B cell (primary cell): Measurements from ENCODE around the gene MAVS. TPM values are rescaled to one million over a fixed set of nuclear protein-coding genes. Genes with fewer than 3 reads are reported as not detected.
A peak's percentile ranks its signal among the peaks of the same experiment; 100 is the strongest.

Experiments
- ATAC-seq: fragments of 200-7000 bp; cut with Tn5 transposase; one replicate; pipeline ENCODE4 v1.10.0; 2021; ENCODE audit warnings: low read depth, mild to moderate bottlenecking, moderate number of reproducible peaks, moderate library complexity
- CTCF ChIA-PET: fragments of 350-600 bp; sonication (Branson Sonifier 250); formaldehyde crosslinking; loops from one replicate; lab custom pipeline; 2021; ENCODE audit warnings: antibody characterized with exemption, inconsistent platforms; lab: Charles Lee
- POLR2A ChIA-PET: fragments of 350-600 bp; sonication (Branson Sonifier 250); formaldehyde crosslinking; loops from one replicate; lab custom pipeline; 2021; ENCODE audit warnings: antibody characterized with exemption; lab: Charles Lee
- DNase-seq: peaks from one replicate; pipeline ENCODE4 v3.0.0; 2013
- H2AFZ ChIP-seq: 2 replicates; pipeline ENCODE4 v1.6.1; 2012; ENCODE audit warnings: mild to moderate bottlenecking, low read depth, low read length; ENCODE audit not compliant: insufficient read depth, poor library complexity, severe bottlenecking
- H3K27ac ChIP-seq, 2 donors: 1 replicate in 1 of 2; 2 replicates in 1 of 2; pipeline ENCODE4 v1.5.1; 2012 to 2013; ENCODE audit warnings: low read length in 2 of 2, mild to moderate bottlenecking in 2 of 2, moderate library complexity in 1 of 2
- H3K27me3 ChIP-seq, 4 experiments: fragments of 200-600 bp in 1 of 4; sonication (generic) in 1 of 4; replicated peaks in 1 of 4; 1 replicate in 2 of 4; 2 replicates in 2 of 4; pipeline versions ENCODE4 v1.6.1 to v1.7.0; 2013 to 2016; ENCODE audit warnings: low read length in 3 of 4, mild to moderate bottlenecking in 2 of 4, mixed read lengths in 1 of 4, moderate library complexity in 1 of 4; ENCODE audit not compliant: insufficient read depth in 4 of 4, control insufficient read depth in 3 of 4; ENCODE audit errors: control extremely low read depth in 1 of 4
- H3K36me3 ChIP-seq, 2 experiments: replicated peaks in 1 of 2; 1 replicate in 1 of 2; 2 replicates in 1 of 2; pipeline versions ENCODE4 v1.6.1 to v1.7.1; 2013; ENCODE audit warnings: low read length in 1 of 2; ENCODE audit not compliant: insufficient read depth in 2 of 2, control insufficient read depth in 1 of 2; ENCODE audit errors: control extremely low read depth in 1 of 2, extremely low read depth in 1 of 2
- H3K4me1 ChIP-seq, 2 donors: fragments of 200-600 bp in 1 of 2; sonication (generic) in 1 of 2; 1 replicate in 1 of 2; 2 replicates in 1 of 2; pipeline versions ENCODE4 v1.5.1 to v1.6.1; 2013 to 2017; ENCODE audit warnings: low read length in 2 of 2; ENCODE audit not compliant: control insufficient read depth in 2 of 2, insufficient read depth in 2 of 2
- H3K4me2 ChIP-seq: replicated peaks from 2 replicates; pipeline ENCODE3; 2012; ENCODE audit warnings: mild to moderate bottlenecking, low read depth, low read length; ENCODE audit not compliant: poor library complexity, severe bottlenecking
- H3K4me3 ChIP-seq, 5 experiments: fragments of 200-600 bp in 1 of 5; sonication (generic) in 1 of 5; 1 replicate in 3 of 5; 2 replicates in 2 of 5; pipeline versions ENCODE4 v1.5.1 to v1.7.0; 2011 to 2016; ENCODE audit warnings: low read length in 4 of 5, mild to moderate bottlenecking in 4 of 5, low read depth in 2 of 5, control low read depth in 1 of 5, moderate library complexity in 1 of 5; ENCODE audit not compliant: insufficient read depth in 1 of 5; ENCODE audit errors: control extremely low read depth in 1 of 5, extremely low read depth in 1 of 5
- H3K79me2 ChIP-seq: fragments of 200-600 bp; sonication (generic); one replicate; pipeline ENCODE4 v1.6.0; 2016; ENCODE audit warnings: low read length; ENCODE audit not compliant: control insufficient read depth, insufficient read depth
- H3K9ac ChIP-seq: fragments of 200-600 bp; sonication (generic); 2 replicates; pipeline ENCODE4 v1.6.1; 2017; ENCODE audit warnings: mild to moderate bottlenecking, low read length, moderate library complexity
- H3K9me3 ChIP-seq, 3 donors: one replicate each; pipeline versions ENCODE4 v1.6.1 to v1.7.1; 2013; ENCODE audit warnings: low read length in 2 of 3; ENCODE audit not compliant: control insufficient read depth in 2 of 3, insufficient read depth in 1 of 3; ENCODE audit errors: control extremely low read depth in 1 of 3
- H4K20me1 ChIP-seq: 2 replicates; pipeline ENCODE4 v1.6.0; 2012; ENCODE audit warnings: mild to moderate bottlenecking, low read length; ENCODE audit not compliant: insufficient read depth, control insufficient read depth, poor library complexity, severe bottlenecking
- H3K27ac Mint-ChIP-seq: one replicate; pipeline ENCODE4 v1.8.0; 2021; ENCODE audit warnings: mixed read lengths
- H3K27me3 Mint-ChIP-seq: one replicate; pipeline ENCODE4 v1.8.0; 2021; ENCODE audit warnings: mixed read lengths
- H3K4me1 Mint-ChIP-seq: one replicate; pipeline ENCODE4 v1.8.0; 2021; ENCODE audit warnings: mixed read lengths
- H3K4me3 Mint-ChIP-seq: one replicate; pipeline ENCODE4 v1.8.0; 2021; ENCODE audit warnings: mixed read lengths
- H3K9me3 Mint-ChIP-seq: one replicate; pipeline ENCODE4 v1.8.0; 2022; ENCODE audit warnings: mixed read lengths; ENCODE audit not compliant: insufficient read depth
- EZH2 ChIP-seq: IDR thresholded peaks from 2 replicates; pipeline ENCODE4 v1.6.1; 2012; ENCODE audit warnings: borderline replicate concordance, low read depth, mild to moderate bottlenecking, moderate library complexity, low read length; ENCODE audit not compliant: insufficient read depth, poor library complexity, severe bottlenecking
- WGBS: methylation state at CpG from one replicate; pipeline ENCODE4 v1.1.5; 2013; ENCODE audit warnings: missing lambda C conversion rate; ENCODE audit not compliant: insufficient coverage; 5-methylcytosine and 5-hydroxymethylcytosine counted together
- intact Hi-C: fragments of 100-400 bp; cut with micrococcal nuclease; formaldehyde crosslinking; loops from one replicate; pipeline ENCODE4 v1.10.0; 2022
- polyA plus RNA-seq: library from polyadenylated mRNA; depleted of rRNA; stranded (reverse); fragments of >200 nt; gene quantifications from 2 replicates; pipeline ENCODE4 v1.2.3, GENCODE V29; 2012
- total RNA-seq, 2 donors: library from RNA; stranded (reverse); fragments of 120-200 nt in 1 of 2; gene quantifications; 1 replicate in 1 of 2; 2 replicates in 1 of 2; pipeline versions ENCODE4 v1.2.3 to v1.2.4, GENCODE V29; 2013 to 2022
- TF ChIP-seq, protein P1 (sequence below): fragments of 200-600 bp; IDR thresholded peaks from one replicate; pipeline ENCODE4 v1.8.0; 2022; ENCODE audit warnings: antibody characterized with exemption, mild to moderate bottlenecking

The MAVS gene
- total and polyA plus RNA-seq, 2 donors (not counting 1 experiment from before 2014, with no cell fraction given): 17.2 to 52.2 TPM

DNA sequence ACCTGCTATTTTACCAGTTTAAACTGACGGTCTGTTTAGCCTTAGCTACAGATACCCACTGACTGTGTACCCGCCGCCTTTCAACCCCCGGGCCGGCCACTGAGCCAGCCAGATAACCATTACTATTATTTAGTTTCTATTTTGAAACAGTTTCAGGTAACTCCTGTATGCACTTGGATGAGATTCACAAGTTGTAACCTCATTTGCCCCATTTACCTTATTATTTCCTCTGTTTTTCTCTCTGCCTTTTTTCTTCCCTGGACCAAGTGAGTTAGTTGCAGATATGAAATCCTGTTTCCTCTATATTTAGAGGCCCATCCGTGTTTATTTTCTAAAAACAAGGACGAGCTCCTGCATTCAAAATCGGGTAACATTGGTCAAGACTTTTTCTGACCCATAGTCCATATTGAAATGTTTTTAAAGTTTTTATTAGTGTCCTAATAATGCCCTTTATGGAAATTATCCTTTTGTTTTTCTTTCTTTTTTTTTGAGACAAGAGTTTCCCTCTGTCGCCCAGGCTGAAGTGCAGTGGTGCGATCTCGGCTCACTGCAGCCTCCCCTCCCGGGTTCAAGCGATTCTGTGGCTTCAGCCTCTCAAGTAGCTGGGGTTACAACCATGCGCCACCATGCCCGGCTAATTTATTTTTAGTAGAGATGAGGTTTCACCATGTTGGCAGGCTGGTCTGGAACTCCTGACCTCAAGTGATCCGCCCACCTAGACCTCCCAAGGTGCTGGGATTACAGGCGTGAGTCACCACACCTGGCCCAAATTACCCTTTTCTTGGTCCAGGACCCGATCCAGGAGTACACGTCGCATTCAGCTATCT is 25.5 kb upstream of the MAVS start:
- peak overlapping the region; percentile 100 for H3K27ac Mint-ChIP-seq
- H4K20me1 ChIP-seq: no peaks in the 10 kb centered on the region
- TF ChIP-seq, protein P1, sequence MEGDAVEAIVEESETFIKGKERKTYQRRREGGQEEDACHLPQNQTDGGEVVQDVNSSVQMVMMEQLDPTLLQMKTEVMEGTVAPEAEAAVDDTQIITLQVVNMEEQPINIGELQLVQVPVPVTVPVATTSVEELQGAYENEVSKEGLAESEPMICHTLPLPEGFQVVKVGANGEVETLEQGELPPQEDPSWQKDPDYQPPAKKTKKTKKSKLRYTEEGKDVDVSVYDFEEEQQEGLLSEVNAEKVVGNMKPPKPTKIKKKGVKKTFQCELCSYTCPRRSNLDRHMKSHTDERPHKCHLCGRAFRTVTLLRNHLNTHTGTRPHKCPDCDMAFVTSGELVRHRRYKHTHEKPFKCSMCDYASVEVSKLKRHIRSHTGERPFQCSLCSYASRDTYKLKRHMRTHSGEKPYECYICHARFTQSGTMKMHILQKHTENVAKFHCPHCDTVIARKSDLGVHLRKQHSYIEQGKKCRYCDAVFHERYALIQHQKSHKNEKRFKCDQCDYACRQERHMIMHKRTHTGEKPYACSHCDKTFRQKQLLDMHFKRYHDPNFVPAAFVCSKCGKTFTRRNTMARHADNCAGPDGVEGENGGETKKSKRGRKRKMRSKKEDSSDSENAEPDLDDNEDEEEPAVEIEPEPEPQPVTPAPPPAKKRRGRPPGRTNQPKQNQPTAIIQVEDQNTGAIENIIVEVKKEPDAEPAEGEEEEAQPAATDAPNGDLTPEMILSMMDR: no peak
- no peak for TF ChIP-seq EZH2
- no peaks in the 10 kb centered on the region for H3K27me3 ChIP-seq
- POLR2A ChIA-PET: interaction anchor here (0.7 to 2.2 kb wide), 14 partner anchors 9 to 261 kb away, joined by 3 to 16 read pairs (median 4); partner anchors contain the start of genes ADISSP, CDC25B, CENPB and SPEF1
- peaks cover 0 to 26% of the 10 kb centered on the region in 2 experiments for H3K36me3 ChIP-seq
- H3K4me3 Mint-ChIP-seq: peak overlapping the region; percentile 97
- H3K4me1 ChIP-seq: peaks cover 13 to 17% of the 10 kb centered on the region in 2 donors
- H3K9ac ChIP-seq: peak overlapping the region; percentile 95
- DNase-seq: no peak
- CTCF ChIA-PET: interaction anchor here (0.7 to 6.4 kb wide), 20 partner anchors 9 to 1305 kb away, joined by 3 to 84 read pairs (median 6); partner anchors contain the start of genes ADISSP, CDC25B, CDS2 and CENPB
- no peak for ATAC-seq
- intact Hi-C loops: loop anchor here (1.0 to 2.0 kb wide), 10 partner anchors 10 to 193 kb away; partner anchors contain the start of genes CENPB, MAVS, PANK2 and SPEF1
- H3K4me2 ChIP-seq: peak overlapping the region; percentile 79
- H3K79me2 ChIP-seq: peaks cover 13% of the 10 kb centered on the region
- H3K9me3 ChIP-seq: no peaks in the 10 kb centered on the region
- WGBS: 81% methylated on average over 10 of the region's 20 CpGs
- peak overlapping the region; percentile 94 for H2AFZ ChIP-seq
- H3K27me3 Mint-ChIP-seq: no peaks in the 10 kb centered on the region
- H3K27ac ChIP-seq: peak overlapping the region; percentile 97 to 98
- no peaks in the 10 kb centered on the region for H3K9me3 Mint-ChIP-seq
- peak overlapping the region; percentile 62 to 85 (median 75) for H3K4me3 ChIP-seq
- H3K4me1 Mint-ChIP-seq: peaks cover 16% of the 10 kb centered on the region
